ENCODE data around the gene LRIT3. TPM values are rescaled to one million over a fixed set of nuclear protein-coding genes. Genes with fewer than 3 reads are reported as not detected.

Gene LRIT3
- total and polyA plus RNA-seq, 2 donors, result 0.09 to 0.59 TPM

GRCh38 chr4:109913596-109914241, 65.8 kb downstream of the LRIT3 start:
- H3K9me3 ChIP-seq (ENCODE audit: control insufficient read depth in 2 of 2, insufficient read depth in 1 of 2, low read length in 1 of 2), result no peaks in the 10 kb centered on the region
- no peaks in the 10 kb centered on the region for H3K36me3 ChIP-seq (ENCODE audit: control insufficient read depth in 2 of 2, insufficient read depth in 2 of 2, low read length in 1 of 2)
- no peaks in the 10 kb centered on the region for H3K27me3 ChIP-seq (ENCODE audit: control insufficient read depth in 2 of 2, insufficient read depth in 1 of 2, low read length in 1 of 2)
- 85% methylated on average over 2 of the region's 2 CpGs for WGBS
- H3K4me1 ChIP-seq (ENCODE audit: control insufficient read depth in 2 of 2, insufficient read depth in 2 of 2, low read length in 2 of 2), result no peaks in the 10 kb centered on the region
- no peak overlapping the region for H3K4me3 ChIP-seq (ENCODE audit: low read length in 2 of 2)
- no peak overlapping the region for H3K27ac ChIP-seq (ENCODE audit: low read depth in 1 of 2, low read length in 1 of 2)
- DNase-seq (ENCODE audit: low read depth in 6 of 9, low spot score in 9 of 9), result no peak

DNA sequence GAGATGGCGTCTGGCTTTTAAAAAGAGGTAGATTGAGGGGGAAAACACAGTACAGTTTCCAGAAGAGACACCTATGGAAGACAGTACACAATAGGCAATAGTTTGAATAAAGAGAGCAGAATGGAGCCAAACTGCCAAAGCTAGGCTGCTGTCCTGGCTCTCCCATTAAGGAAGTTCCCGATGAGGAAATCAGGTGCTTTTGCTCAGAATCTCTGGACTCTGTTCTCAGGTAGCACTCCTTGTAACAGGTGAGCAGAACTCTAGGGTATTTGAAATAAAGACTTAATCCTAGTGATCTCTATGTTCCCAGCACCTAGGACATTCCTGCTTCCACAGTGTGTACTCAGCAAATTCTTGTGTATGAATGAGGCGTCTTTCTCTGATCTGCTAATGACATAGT, 66.4 kb downstream of the LRIT3 start:
- no peaks in the 10 kb centered on the region for H3K9me3 ChIP-seq (ENCODE audit: control insufficient read depth in 2 of 2, insufficient read depth in 1 of 2, low read length in 1 of 2)
- no peaks in the 10 kb centered on the region for H3K4me1 ChIP-seq (ENCODE audit: control insufficient read depth in 2 of 2, insufficient read depth in 2 of 2, low read length in 2 of 2)
- H3K27ac ChIP-seq (ENCODE audit: low read depth in 1 of 2, low read length in 1 of 2), result no peak overlapping the region
- H3K27me3 ChIP-seq (ENCODE audit: control insufficient read depth in 2 of 2, insufficient read depth in 1 of 2, low read length in 1 of 2), result no peaks in the 10 kb centered on the region
- 96% methylated on average over 3 of the region's 3 CpGs for WGBS
- H3K36me3 ChIP-seq (ENCODE audit: control insufficient read depth in 2 of 2, insufficient read depth in 2 of 2, low read length in 1 of 2), result no peaks in the 10 kb centered on the region
- H3K4me3 ChIP-seq (ENCODE audit: low read length in 2 of 2), result no peak overlapping the region
- DNase-seq (ENCODE audit: low read depth in 6 of 9, low spot score in 9 of 9), result no peak

- H3K4me3 ChIP-seq (ENCODE audit: low read length in 2 of 2), result no peak overlapping the region
- WGBS, result 93% methylated on average over 8 of the region's 8 CpGs
- no peaks in the 10 kb centered on the region for H3K27me3 ChIP-seq (ENCODE audit: control insufficient read depth in 2 of 2, insufficient read depth in 1 of 2, low read length in 1 of 2)
- no peaks in the 10 kb centered on the region for H3K9me3 ChIP-seq (ENCODE audit: control insufficient read depth in 2 of 2, insufficient read depth in 1 of 2, low read length in 1 of 2)
- no peak for DNase-seq (ENCODE audit: low read depth in 6 of 9, low spot score in 9 of 9)
- no peaks in the 10 kb centered on the region for H3K36me3 ChIP-seq (ENCODE audit: control insufficient read depth in 2 of 2, insufficient read depth in 2 of 2, low read length in 1 of 2)
- no peaks in the 10 kb centered on the region for H3K4me1 ChIP-seq (ENCODE audit: control insufficient read depth in 2 of 2, insufficient read depth in 2 of 2, low read length in 2 of 2)
- H3K27ac ChIP-seq (ENCODE audit: low read depth in 1 of 2, low read length in 1 of 2), result no peak overlapping the region
These were observed 67.6 kb downstream of the LRIT3 start for GRCh38 chr4:109915385-109916026.

DNA sequence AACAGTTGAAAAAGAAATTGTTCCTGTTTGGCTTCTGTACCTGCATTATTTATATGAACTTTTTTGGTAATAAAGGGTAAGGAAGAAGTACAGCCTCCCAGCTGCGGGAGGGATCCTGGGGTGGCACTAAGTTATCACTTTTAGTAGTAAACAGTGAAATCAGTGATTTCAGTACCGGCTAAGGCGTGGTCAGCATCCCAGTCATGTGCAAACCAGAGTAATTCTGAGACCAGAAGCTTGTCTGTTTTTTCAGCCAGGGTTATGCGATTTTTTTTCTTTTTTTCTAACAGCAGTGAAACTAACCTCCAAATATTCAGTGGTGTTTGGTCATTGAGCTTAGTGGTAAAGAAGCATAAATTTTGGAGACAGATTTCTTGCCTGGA, 68.1 kb downstream of the LRIT3 start:
- no peaks in the 10 kb centered on the region for H3K9me3 ChIP-seq (ENCODE audit: control insufficient read depth in 2 of 2, insufficient read depth in 1 of 2, low read length in 1 of 2)
- DNase-seq (ENCODE audit: low read depth in 6 of 9, low spot score in 9 of 9), result no peak
- H3K27ac ChIP-seq (ENCODE audit: low read depth in 1 of 2, low read length in 1 of 2), result no peak overlapping the region
- WGBS, result 64% methylated on average over 4 of the region's 4 CpGs
- H3K4me3 ChIP-seq (ENCODE audit: low read length in 2 of 2), result no peak overlapping the region
- H3K36me3 ChIP-seq (ENCODE audit: control insufficient read depth in 2 of 2, insufficient read depth in 2 of 2, low read length in 1 of 2), result no peaks in the 10 kb centered on the region
- no peaks in the 10 kb centered on the region for H3K27me3 ChIP-seq (ENCODE audit: control insufficient read depth in 2 of 2, insufficient read depth in 1 of 2, low read length in 1 of 2)
- H3K4me1 ChIP-seq (ENCODE audit: control insufficient read depth in 2 of 2, insufficient read depth in 2 of 2, low read length in 2 of 2), result no peaks in the 10 kb centered on the region

- H3K27ac ChIP-seq (ENCODE audit: low read depth in 1 of 2, low read length in 1 of 2), result no peak overlapping the region
These were observed 73.5 kb downstream of the LRIT3 start for GRCh38 chr4:109921384-109921808.

More at GRCh38 chr4:109921384-109921808, 73.5 kb downstream of the LRIT3 start:
- H3K4me3 ChIP-seq (ENCODE audit: low read length in 2 of 2), result no peak overlapping the region
- H3K4me1 ChIP-seq (ENCODE audit: control insufficient read depth in 2 of 2, insufficient read depth in 2 of 2, low read length in 2 of 2), result no peaks in the 10 kb centered on the region
- H3K27me3 ChIP-seq (ENCODE audit: control insufficient read depth in 2 of 2, insufficient read depth in 1 of 2, low read length in 1 of 2), result no peaks in the 10 kb centered on the region
- H3K36me3 ChIP-seq (ENCODE audit: control insufficient read depth in 2 of 2, insufficient read depth in 2 of 2, low read length in 1 of 2), result no peaks in the 10 kb centered on the region
- 92% methylated on average over 1 of the region's 1 CpG for WGBS
- no peaks in the 10 kb centered on the region for H3K9me3 ChIP-seq (ENCODE audit: control insufficient read depth in 2 of 2, insufficient read depth in 1 of 2, low read length in 1 of 2)
- no peak for DNase-seq (ENCODE audit: low read depth in 6 of 9, low spot score in 9 of 9)

Other genes with a start within 250 kb of the LRIT3 start
- gene CASP6, start 144.7 kb upstream of the LRIT3 start, total RNA-seq, result 18.7 TPM
- gene CASP6, start 144.7 kb upstream of the LRIT3 start, polyA plus RNA-seq, result 24.6 TPM
- 8.2 TPM for gene PLA2G12A, start 118.0 kb upstream of the LRIT3 start, total RNA-seq
- 23.3 TPM for gene PLA2G12A, start 118.0 kb upstream of the LRIT3 start, polyA plus RNA-seq
- gene CFI, start 46.1 kb upstream of the LRIT3 start, total RNA-seq, result 3.0 TPM
- gene CFI, start 46.1 kb upstream of the LRIT3 start, polyA plus RNA-seq, result 8.4 TPM
- 5.9 TPM for gene GAR1, start 32.3 kb upstream of the LRIT3 start, total RNA-seq
- 33.4 TPM for gene GAR1, start 32.3 kb upstream of the LRIT3 start, polyA plus RNA-seq
- 0.05 TPM for gene RRH, start 20.1 kb upstream of the LRIT3 start, total RNA-seq
- gene RRH, start 20.1 kb upstream of the LRIT3 start, polyA plus RNA-seq, result 0.11 TPM
- 0.19 TPM for gene EGF, start 64.8 kb downstream of the LRIT3 start, total RNA-seq
- gene EGF, start 64.8 kb downstream of the LRIT3 start, polyA plus RNA-seq, result 0.64 TPM